Neural progenitor cell (in vitro differentiated cells): ENCODE data around the gene DMTF1.

Experiments
- EZH2 ChIP-seq: fragments of 200-600 bp; sonication (generic); IDR thresholded peaks from 2 replicates; pipeline ENCODE4 v1.6.1; 2017; ENCODE audit warnings: antibody characterized with exemption, mild to moderate bottlenecking, moderate library complexity
- TF ChIP-seq, protein P1 (sequence below): fragments of 200-600 bp; sonication (generic); IDR thresholded peaks from 2 replicates; pipeline ENCODE4 v1.5.1; 2017; ENCODE audit warnings: antibody characterized with exemption, mild to moderate bottlenecking

DNA sequence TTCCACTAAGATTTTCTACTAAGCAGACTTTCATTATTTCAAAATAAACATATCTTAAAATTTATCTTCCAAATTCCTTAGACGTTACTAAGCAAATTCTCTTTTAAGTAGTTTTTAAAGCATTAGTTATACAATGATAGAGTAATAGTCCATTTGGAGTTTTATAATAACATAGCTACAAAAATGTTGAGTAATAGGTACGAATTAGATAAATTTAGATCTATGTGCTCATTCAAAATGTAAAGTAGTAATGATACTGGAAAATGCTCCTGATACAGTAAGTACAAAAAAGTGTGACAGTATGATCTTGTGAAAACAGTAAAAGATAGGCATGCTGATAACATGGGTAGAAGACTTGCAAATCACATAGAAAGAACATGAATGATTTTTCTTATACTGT, 4.5 kb downstream of the DMTF1 start:
- TF ChIP-seq, protein P1, sequence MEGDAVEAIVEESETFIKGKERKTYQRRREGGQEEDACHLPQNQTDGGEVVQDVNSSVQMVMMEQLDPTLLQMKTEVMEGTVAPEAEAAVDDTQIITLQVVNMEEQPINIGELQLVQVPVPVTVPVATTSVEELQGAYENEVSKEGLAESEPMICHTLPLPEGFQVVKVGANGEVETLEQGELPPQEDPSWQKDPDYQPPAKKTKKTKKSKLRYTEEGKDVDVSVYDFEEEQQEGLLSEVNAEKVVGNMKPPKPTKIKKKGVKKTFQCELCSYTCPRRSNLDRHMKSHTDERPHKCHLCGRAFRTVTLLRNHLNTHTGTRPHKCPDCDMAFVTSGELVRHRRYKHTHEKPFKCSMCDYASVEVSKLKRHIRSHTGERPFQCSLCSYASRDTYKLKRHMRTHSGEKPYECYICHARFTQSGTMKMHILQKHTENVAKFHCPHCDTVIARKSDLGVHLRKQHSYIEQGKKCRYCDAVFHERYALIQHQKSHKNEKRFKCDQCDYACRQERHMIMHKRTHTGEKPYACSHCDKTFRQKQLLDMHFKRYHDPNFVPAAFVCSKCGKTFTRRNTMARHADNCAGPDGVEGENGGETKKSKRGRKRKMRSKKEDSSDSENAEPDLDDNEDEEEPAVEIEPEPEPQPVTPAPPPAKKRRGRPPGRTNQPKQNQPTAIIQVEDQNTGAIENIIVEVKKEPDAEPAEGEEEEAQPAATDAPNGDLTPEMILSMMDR = no peak
- TF ChIP-seq EZH2 = no peak
